ENCODE measurements around the gene FASTKD1.
"Not testable (repeated sequence)": the region's sequence is repeated elsewhere in the genome, so short reads cannot be mapped to it uniquely, and the experiment has no call there.

FASTKD1 gene

DNA sequence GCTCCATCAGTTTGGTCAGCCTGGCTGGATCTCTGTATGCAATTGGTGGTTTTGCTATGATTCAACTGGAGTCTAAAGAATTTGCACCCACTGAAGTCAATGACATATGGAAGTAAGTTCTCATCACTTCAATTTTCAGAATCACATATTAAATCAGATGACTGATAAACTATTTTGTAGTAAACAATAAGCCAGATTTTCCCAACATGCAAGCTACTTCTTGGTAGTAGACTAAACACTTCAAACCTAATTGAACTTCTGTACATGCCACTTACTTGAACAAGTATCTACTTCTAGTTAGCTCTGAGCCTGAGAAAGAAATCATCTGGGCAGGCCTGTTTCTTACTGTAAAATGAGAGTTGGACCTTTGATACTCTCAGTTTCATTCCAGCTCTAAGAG is 52.8 kb downstream of the FASTKD1 start:
- ATAC-seq (ENCODE audit: insufficient read depth, low read depth) (no peak), DNase-seq (no peak)
- Histone ChIP-seq H3K36me3 (ENCODE audit: insufficient read depth, low read length) (no peaks in the 10 kb centered on the region), H4K20me1 (ENCODE audit: insufficient read depth, low read length) (no peaks in the 10 kb centered on the region), H3K4me1 (ENCODE audit: insufficient read depth, low read length) (no peaks in the 10 kb centered on the region), H3K27me3 (ENCODE audit: insufficient read depth, low read length, poor library complexity) (no peaks in the 10 kb centered on the region), H3K79me2 (ENCODE audit: insufficient read depth, low read length) (no peaks in the 10 kb centered on the region), H3K4me3 (ENCODE audit: low read depth in 1 of 2, low read length in 2 of 2) (no peak overlapping the region), H3K27ac (ENCODE audit: low read length) (no peak overlapping the region), H3K4me2 (ENCODE audit: insufficient read depth, low read length) (no peak overlapping the region), H3K9me3 (ENCODE audit: insufficient read depth, low read length, severe bottlenecking) (no peaks in the 10 kb centered on the region), H3K9ac (ENCODE audit: low read depth, low read length) (no peak overlapping the region), H2AFZ (ENCODE audit: low read depth, low read length) (no peak overlapping the region)
- no peak for TF ChIP-seq CTCF (IDR thresholded peaks at IDR 0.05; ENCODE audit: borderline replicate concordance, extremely low read depth, low read length, poor library complexity, severe bottlenecking)
- no peak for TF ChIP-seq EZH2 (IDR thresholded peaks at IDR 0.05; ENCODE audit: borderline replicate concordance, low read depth, low read length, severe bottlenecking)

- not testable (repeated sequence) for H3K9me3 ChIP-seq (ENCODE audit: insufficient read depth, low read length, severe bottlenecking); H3K27ac ChIP-seq (ENCODE audit: low read length); H4K20me1 ChIP-seq (ENCODE audit: insufficient read depth, low read length); H3K4me3 ChIP-seq (ENCODE audit: low read depth in 1 of 2, low read length in 2 of 2); ATAC-seq (ENCODE audit: insufficient read depth, low read depth); H3K27me3 ChIP-seq (ENCODE audit: insufficient read depth, low read length, poor library complexity); H3K79me2 ChIP-seq (ENCODE audit: insufficient read depth, low read length); H2AFZ ChIP-seq (ENCODE audit: low read depth, low read length); H3K4me2 ChIP-seq (ENCODE audit: insufficient read depth, low read length); H3K36me3 ChIP-seq (ENCODE audit: insufficient read depth, low read length); H3K9ac ChIP-seq (ENCODE audit: low read depth, low read length); H3K4me1 ChIP-seq (ENCODE audit: insufficient read depth, low read length); DNase-seq
Observed at GRCh38 chr2:169516488-169516995, 57.1 kb downstream of the FASTKD1 start.

- not testable (repeated sequence) for ATAC-seq (ENCODE audit: insufficient read depth, low read depth); H3K4me3 ChIP-seq (ENCODE audit: low read depth in 1 of 2, low read length in 2 of 2); H3K4me1 ChIP-seq (ENCODE audit: insufficient read depth, low read length); H3K79me2 ChIP-seq (ENCODE audit: insufficient read depth, low read length); H4K20me1 ChIP-seq (ENCODE audit: insufficient read depth, low read length); H3K27ac ChIP-seq (ENCODE audit: low read length); H3K9me3 ChIP-seq (ENCODE audit: insufficient read depth, low read length, severe bottlenecking); H3K4me2 ChIP-seq (ENCODE audit: insufficient read depth, low read length); H3K27me3 ChIP-seq (ENCODE audit: insufficient read depth, low read length, poor library complexity); DNase-seq; H3K36me3 ChIP-seq (ENCODE audit: insufficient read depth, low read length); H2AFZ ChIP-seq (ENCODE audit: low read depth, low read length); H3K9ac ChIP-seq (ENCODE audit: low read depth, low read length)
Observed at GRCh38 chr2:169514758-169515157, 58.9 kb downstream of the FASTKD1 start.

DNA sequence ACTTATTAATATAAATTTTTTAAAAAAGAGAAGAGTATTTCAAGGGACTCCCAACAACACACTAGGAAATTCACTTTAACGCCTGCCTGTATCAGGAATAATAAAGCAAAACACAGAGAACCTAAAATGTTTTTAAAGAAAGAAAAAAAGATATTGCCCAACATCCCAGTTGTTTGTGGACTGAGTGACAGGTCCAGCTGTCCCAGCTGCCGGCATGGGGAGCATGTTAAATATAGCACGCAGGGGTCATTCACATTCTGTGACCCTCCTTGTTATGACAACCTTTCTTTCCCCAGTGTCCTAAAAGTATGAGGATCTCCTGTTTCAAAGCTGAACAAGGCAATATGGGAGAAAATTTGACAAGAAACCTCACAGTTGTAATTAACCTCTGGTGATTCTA is 59.7 kb downstream of the FASTKD1 start:
- H2AFZ ChIP-seq (ENCODE audit: low read depth, low read length): no peak overlapping the region
- no peak overlapping the region for H3K4me3 ChIP-seq (ENCODE audit: low read depth in 1 of 2, low read length in 2 of 2)
- H3K4me2 ChIP-seq (ENCODE audit: insufficient read depth, low read length): no peak overlapping the region
- no peak overlapping the region for H3K27ac ChIP-seq (ENCODE audit: low read length)
- H3K9ac ChIP-seq (ENCODE audit: low read depth, low read length): no peak overlapping the region
- TF ChIP-seq CTCF (IDR thresholded peaks at IDR 0.05; ENCODE audit: borderline replicate concordance, extremely low read depth, low read length, poor library complexity, severe bottlenecking) (no peak), EZH2 (IDR thresholded peaks at IDR 0.05; ENCODE audit: borderline replicate concordance, low read depth, low read length, severe bottlenecking) (no peak)
- no peaks in the 10 kb centered on the region for H3K36me3 ChIP-seq (ENCODE audit: insufficient read depth, low read length)
- no peaks in the 10 kb centered on the region for H3K79me2 ChIP-seq (ENCODE audit: insufficient read depth, low read length)
- H4K20me1 ChIP-seq (ENCODE audit: insufficient read depth, low read length): no peaks in the 10 kb centered on the region
- H3K4me1 ChIP-seq (ENCODE audit: insufficient read depth, low read length): no peaks in the 10 kb centered on the region
- no peaks in the 10 kb centered on the region for H3K9me3 ChIP-seq (ENCODE audit: insufficient read depth, low read length, severe bottlenecking)
- no peak for DNase-seq
- no peaks in the 10 kb centered on the region for H3K27me3 ChIP-seq (ENCODE audit: insufficient read depth, low read length, poor library complexity)
- no peak for ATAC-seq (ENCODE audit: insufficient read depth, low read depth)

Data from DND-41 (cell line).